Gastroesophageal sphincter (tissue), 3 donors: ENCODE results near the gene CAPN2.

ENCODE experiments used
- CTCF ChIP-seq, 4 experiments: fragments of 200-600 bp in 2 of 4; fragments of 450-650 bp in 2 of 4; sonication (generic) in 1 of 4; IDR thresholded peaks; one replicate each; pipeline ENCODE4 v1.5.1; 2017 to 2019; ENCODE audit warnings: antibody characterized with exemption in 4 of 4, mild to moderate bottlenecking in 2 of 4, moderate library complexity in 2 of 4
- EP300 ChIP-seq: sonication (generic); formaldehyde crosslinking; IDR thresholded peaks from one replicate; pipeline ENCODE4 v1.6.1; 2017; ENCODE audit warnings: antibody characterized with exemption, mild to moderate bottlenecking
- POLR2A ChIP-seq, 2 donors: fragments of 450-650 bp; IDR thresholded peaks; one replicate each; pipeline ENCODE4 v1.6.1; 2017; ENCODE audit warnings: antibody characterized with exemption in 2 of 2, mild to moderate bottlenecking in 2 of 2, moderate library complexity in 1 of 2
- POLR2AphosphoS5 ChIP-seq: sonication (generic); formaldehyde crosslinking; IDR thresholded peaks from one replicate; pipeline ENCODE4 v1.6.1; 2017; ENCODE audit warnings: antibody characterized with exemption

- TF ChIP-seq POLR2A (IDR thresholded peaks at IDR 0.05) (no peak), CTCF (IDR thresholded peaks at IDR 0.05) (no peak), EP300 (no peak), POLR2AphosphoS5 (no peak)
Measured at GRCh38 chr1:223794136-223794880, 82.0 kb downstream of the CAPN2 start.
